ENCODE data around the gene PLAAT4.
A peak's percentile ranks its signal among the peaks of the same experiment; 100 is the strongest.

Gene PLAAT4

DNA sequence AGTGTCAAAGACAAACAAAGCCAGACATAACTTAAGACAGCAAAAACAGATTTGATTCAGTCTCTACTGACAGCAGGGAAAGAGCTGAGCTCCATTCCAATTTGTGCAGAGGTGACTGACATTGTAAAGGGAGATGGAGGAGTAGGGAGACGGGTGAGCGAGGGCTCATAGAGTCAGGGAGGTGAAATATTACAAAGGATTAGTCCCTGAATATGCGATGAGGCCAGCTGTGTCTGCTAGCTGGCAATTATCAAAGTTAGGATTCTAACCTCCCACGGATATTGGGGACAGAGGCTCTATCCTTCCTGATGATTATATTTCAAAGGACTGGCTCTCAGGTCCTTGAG, 18.2 kb downstream of the PLAAT4 start:
- Histone ChIP-seq H3K27ac (peak overlapping the region in 2 of 11 experiments; percentile 67 to 73; a peak in 2 of 22 replicates), H3K4me1 (peaks cover 16 to 30% (median 23%) of the 10 kb centered on the region in 10 experiments), H3K9ac (no peak overlapping the region; a peak in 2 of 22 replicates), H3K9me3 (replicated peaks in 1 of 11) (no peaks in the 10 kb centered on the region), H4K20me1 (no peaks in the 10 kb centered on the region), H3K4me2 (peak overlapping the region in 7 of 11 experiments; percentile 64 to 89 (median 78); a peak in 7 of 22 replicates), H3K36me3 (no peaks in the 10 kb centered on the region), H3K4me3 (no peak overlapping the region), H3K27me3 (no peaks in the 10 kb centered on the region)
- no peak for TF ChIP-seq Cebpa-rat (IDR thresholded peaks at IDR 0.05)

DNA sequence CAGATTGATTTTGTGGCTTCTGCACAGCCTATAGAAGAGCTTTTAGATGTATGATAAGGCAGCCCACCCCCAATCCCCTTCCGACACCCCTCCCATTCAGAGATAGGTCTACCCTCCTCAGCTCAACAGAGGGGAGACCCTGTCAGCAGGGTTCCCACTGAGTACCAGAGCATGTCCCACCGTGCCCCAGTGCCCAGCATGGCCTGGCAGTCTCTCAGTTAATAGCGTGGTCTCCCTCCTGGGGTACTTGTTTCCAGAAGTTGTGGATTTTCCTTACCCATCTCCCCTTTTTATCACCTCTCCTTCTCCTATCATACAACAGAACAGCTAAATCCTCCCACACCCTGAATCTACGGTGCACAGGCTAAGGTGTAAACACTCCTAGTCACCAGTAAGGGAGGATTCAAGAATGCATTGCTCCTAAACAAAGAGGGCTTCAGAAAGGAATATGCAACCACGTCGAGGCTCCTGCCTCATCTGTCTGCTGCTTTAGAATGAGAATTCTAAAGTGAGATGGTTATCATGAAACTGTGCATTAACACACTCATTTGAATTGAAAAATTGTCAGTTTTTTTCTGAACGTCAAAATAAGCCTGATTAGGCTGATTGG, 19.9 kb downstream of the PLAAT4 start:
- no peak overlapping the region for H3K27ac ChIP-seq
- no peak overlapping the region for H3K4me3 ChIP-seq
- no peak for TF ChIP-seq Cebpa-rat (IDR thresholded peaks at IDR 0.05)
- no peak overlapping the region for H3K9ac ChIP-seq
- 0 out of 22 replicates have a peak overlapping the region, but pooled peaks of 1 of the 11 experiments have one; percentile 2 for H3K4me2 ChIP-seq
- peaks cover 23 to 45% (median 37%) of the 10 kb centered on the region in 10 experiments for H3K4me1 ChIP-seq
- no peaks in the 10 kb centered on the region for H3K27me3 ChIP-seq
- H3K36me3 ChIP-seq: no peaks in the 10 kb centered on the region
- H4K20me1 ChIP-seq: no peaks in the 10 kb centered on the region
- H3K9me3 ChIP-seq (replicated peaks in 1 of 11): no peaks in the 10 kb centered on the region

- TF ChIP-seq Cebpa-rat (IDR thresholded peaks at IDR 0.05): no peak
- Histone ChIP-seq H3K27ac (no peak overlapping the region), H3K4me1 (peaks cover 23 to 39% (median 37%) of the 10 kb centered on the region in 10 experiments), H3K4me2 (no peak overlapping the region), H3K4me3 (no peak overlapping the region), H3K36me3 (no peaks in the 10 kb centered on the region), H3K9ac (no peak overlapping the region), H3K27me3 (no peaks in the 10 kb centered on the region), H3K9me3 (replicated peaks in 1 of 11) (no peaks in the 10 kb centered on the region), H4K20me1 (no peaks in the 10 kb centered on the region)
These were observed 21.0 kb downstream of the PLAAT4 start for GRCh38 chr11:63557570-63557969.

DNA sequence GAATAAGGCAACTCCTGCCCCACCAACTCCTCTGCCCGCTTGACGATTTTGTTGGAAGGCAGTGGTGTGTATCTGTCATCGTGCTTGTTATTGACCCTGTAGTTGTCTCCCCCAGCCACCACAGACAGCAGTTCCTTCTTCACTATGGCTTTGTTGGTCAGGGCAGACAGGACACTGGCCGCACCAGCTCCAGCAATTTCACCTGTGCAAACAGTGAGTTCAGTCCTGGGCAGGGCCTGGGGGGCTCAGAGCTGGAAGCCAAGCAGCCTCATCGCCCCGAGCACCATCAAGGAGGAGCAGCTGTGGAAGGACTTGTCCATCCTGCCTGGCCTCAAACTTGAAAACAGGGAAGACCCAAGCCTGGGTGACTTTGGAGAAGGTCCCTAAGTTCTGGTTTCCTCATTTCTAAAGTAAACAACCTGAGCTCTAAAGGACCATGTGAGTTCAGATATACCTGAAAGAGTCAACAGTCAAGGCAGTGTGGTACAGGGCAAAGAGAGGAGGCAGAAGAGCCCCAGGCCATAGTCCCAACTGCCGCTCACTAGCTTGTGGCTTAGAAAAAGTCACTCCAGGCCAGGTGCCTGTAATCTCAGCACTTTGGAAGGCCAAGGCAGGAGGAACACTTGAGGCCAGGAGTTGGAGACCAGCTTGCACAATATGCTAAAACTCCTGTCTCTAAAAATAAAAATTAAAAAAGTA, 22.0 kb downstream of the PLAAT4 start:
- no peaks in the 10 kb centered on the region for H3K36me3 ChIP-seq
- H3K4me2 ChIP-seq: no peak overlapping the region
- H3K4me1 ChIP-seq: peaks cover 14 to 29% (median 28%) of the 10 kb centered on the region in 10 experiments
- no peaks in the 10 kb centered on the region for H3K9me3 ChIP-seq (replicated peaks in 1 of 11)
- no peak overlapping the region for H3K9ac ChIP-seq
- no peak for TF ChIP-seq Cebpa-rat (IDR thresholded peaks at IDR 0.05)
- no peak overlapping the region for H3K27ac ChIP-seq
- no peaks in the 10 kb centered on the region for H4K20me1 ChIP-seq
- no peak overlapping the region for H3K4me3 ChIP-seq
- no peaks in the 10 kb centered on the region for H3K27me3 ChIP-seq

DNA sequence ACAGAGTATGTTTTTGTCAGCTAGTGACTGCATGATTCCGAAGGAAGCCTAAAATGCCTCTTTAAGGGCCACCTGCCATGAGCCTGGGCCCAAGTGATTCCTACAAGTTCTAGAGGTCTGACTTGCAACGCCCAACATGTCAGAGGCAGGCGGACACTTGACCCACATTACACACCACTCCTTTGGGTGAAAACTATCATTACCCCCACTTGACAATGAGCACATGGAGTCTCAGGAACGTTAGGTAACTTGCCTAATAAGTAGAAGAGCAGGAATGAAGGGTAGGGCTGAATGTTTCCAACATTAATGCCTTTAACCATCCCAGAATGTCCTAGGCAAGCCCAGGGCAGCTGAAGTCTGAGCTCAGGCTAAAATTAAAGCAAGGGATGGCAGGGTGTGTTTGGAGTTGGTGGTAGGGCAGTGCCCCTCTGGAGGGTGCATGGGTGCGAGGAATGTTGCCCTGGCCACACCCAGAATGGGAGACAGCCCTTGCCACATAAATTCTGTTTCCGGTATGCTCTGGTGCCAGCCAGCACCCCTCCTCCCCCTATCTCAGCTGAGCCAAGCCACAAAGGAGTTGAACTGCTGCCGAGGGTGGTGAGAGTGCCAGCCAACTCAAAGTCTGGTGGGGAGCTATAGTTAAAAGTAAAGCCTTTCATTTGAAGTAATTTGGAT, 24.0 kb downstream of the PLAAT4 start:
- Histone ChIP-seq H3K27ac (peak overlapping the region in 1 of 11 experiments; percentile 26; a peak in 1 of 22 replicates), H3K4me1 (peaks cover 8 to 22% (median 19%) of the 10 kb centered on the region in 10 experiments; a peak in 17 of 20 replicates), H3K27me3 (no peaks in the 10 kb centered on the region), H3K4me3 (no peak overlapping the region), H3K9ac (no peak overlapping the region), H3K36me3 (no peaks in the 10 kb centered on the region), H4K20me1 (no peaks in the 10 kb centered on the region), H3K9me3 (replicated peaks in 1 of 11) (no peaks in the 10 kb centered on the region), H3K4me2 (peak overlapping the region; percentile 17 to 69 (median 45); a peak in 20 of 22 replicates)
- TF ChIP-seq Cebpa-rat (IDR thresholded peaks at IDR 0.05): no peak

- H3K4me1 ChIP-seq: peaks cover 31 to 50% (median 43%) of the 10 kb centered on the region in 10 experiments
- H4K20me1 ChIP-seq: no peaks in the 10 kb centered on the region
- no peak within 1 kb of the TSS for H3K9ac ChIP-seq
- H3K4me2 ChIP-seq: no peak within 1 kb of the TSS
- no peaks in the 10 kb centered on the region for H3K9me3 ChIP-seq (replicated peaks in 1 of 11)
- H3K4me3 ChIP-seq: no peak within 1 kb of the TSS
- no peak within 1 kb of the TSS; a peak in 1 of 22 replicates for H3K27ac ChIP-seq
- H3K36me3 ChIP-seq: no peaks in the 10 kb centered on the region
- no peaks in the 10 kb centered on the region for H3K27me3 ChIP-seq
- no peak for TF ChIP-seq Cebpa-rat (IDR thresholded peaks at IDR 0.05)
These were observed 26.8 kb downstream of the PLAAT4 start, which contains the start of gene PLAAT2 for GRCh38 chr11:63563201-63564055. Gene PLAAT2, minus strand, starts transcription at chr11:63563379. Its CDS starts 55 bp downstream, at chr11:63563324.

DNA sequence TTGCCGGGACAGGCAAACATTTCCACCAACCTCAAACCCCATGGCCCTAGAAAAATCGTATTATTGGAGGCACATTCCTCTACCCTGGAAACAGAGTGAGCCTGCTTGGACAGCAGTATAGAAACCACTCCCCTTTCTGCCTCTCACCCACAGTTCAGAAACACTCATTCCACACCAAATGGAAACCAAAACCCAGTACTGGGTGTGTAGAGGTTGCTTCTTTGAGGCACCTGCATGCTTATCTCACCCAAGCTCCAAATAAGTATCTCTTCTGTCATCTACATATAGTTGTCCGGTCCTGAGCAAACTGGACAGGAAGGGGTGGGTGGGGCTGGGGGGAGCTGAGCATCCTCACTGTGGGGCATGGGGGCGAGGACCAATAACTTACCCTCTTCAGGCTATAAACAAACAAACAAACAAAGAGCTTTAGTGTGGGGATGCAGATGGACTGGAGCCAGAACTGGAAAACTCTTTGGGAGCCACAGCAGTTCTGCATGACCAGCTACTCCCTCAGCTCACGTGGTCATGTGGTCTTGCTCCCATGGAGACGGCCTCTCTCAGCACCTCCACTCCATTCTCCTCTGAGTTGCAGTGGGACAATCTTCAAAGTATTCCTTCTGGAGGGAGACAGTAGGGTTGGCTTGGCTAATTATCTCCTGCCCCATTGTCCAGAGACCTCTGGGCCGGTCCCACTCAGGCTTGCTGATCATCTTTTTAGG, 27.6 kb downstream of the PLAAT4 start:
- no peak for TF ChIP-seq Cebpa-rat (IDR thresholded peaks at IDR 0.05)
- no peak overlapping the region for H3K4me3 ChIP-seq
- H3K9ac ChIP-seq: no peak overlapping the region
- H3K27ac ChIP-seq: no peak overlapping the region
- H3K4me1 ChIP-seq: peaks cover 31 to 50% (median 43%) of the 10 kb centered on the region in 10 experiments
- H4K20me1 ChIP-seq: no peaks in the 10 kb centered on the region
- H3K27me3 ChIP-seq: no peaks in the 10 kb centered on the region
- no peaks in the 10 kb centered on the region for H3K9me3 ChIP-seq (replicated peaks in 1 of 11)
- no peaks in the 10 kb centered on the region for H3K36me3 ChIP-seq
- H3K4me2 ChIP-seq: peak overlapping the region in 8 of 11 experiments; percentile 12 to 39 (median 26); a peak in 8 of 22 replicates

GRCh38 chr11:63564784-63565350, 28.3 kb downstream of the PLAAT4 start:
- peaks cover 31 to 50% (median 43%) of the 10 kb centered on the region in 10 experiments for H3K4me1 ChIP-seq
- no peak overlapping the region for H3K27ac ChIP-seq
- H3K9me3 ChIP-seq (replicated peaks in 1 of 11): no peaks in the 10 kb centered on the region
- H3K4me2 ChIP-seq: peak overlapping the region in 8 of 11 experiments; percentile 12 to 39 (median 26); a peak in 8 of 22 replicates
- no peak for TF ChIP-seq Cebpa-rat (IDR thresholded peaks at IDR 0.05)
- no peaks in the 10 kb centered on the region for H3K36me3 ChIP-seq
- no peak overlapping the region for H3K9ac ChIP-seq
- H4K20me1 ChIP-seq: no peaks in the 10 kb centered on the region
- no peaks in the 10 kb centered on the region for H3K27me3 ChIP-seq
- no peak overlapping the region for H3K4me3 ChIP-seq
